ENCODE results near the gene CST7.

DNA sequence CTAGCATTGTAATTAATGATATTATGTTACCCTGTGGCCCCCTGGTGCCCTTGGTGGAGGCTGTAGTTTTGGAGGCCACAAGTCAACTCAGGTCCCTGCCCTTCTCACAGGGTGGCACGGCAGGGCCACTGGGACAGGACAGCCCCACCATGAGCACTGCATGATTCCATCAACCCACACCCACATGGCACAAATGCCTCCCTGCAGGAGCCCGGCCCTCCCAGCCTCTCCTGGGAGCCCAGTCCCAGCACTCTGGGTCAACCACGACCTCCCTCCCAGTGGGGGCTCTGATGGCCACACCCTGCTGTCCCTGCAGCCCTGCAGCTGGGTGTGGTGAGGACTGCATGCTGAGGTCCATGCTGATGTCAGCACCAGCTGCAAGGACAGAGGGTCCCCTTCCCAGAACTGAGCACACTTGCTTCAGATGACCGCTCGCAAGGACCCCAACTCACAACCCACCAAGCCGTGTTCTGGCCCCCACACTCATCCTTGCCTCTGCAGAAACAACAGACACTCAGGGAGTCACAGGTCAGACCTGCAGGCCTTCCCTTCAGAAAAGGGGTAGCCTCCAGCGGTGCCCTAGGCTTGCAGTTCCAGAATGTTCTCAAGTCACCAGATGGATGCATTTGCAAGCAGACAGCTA, 15.7 kb upstream of the CST7 start:
- TF ChIP-seq POLR2A (IDR thresholded peaks at IDR 0.05), result no peak
- TF ChIP-seq, protein P1, sequence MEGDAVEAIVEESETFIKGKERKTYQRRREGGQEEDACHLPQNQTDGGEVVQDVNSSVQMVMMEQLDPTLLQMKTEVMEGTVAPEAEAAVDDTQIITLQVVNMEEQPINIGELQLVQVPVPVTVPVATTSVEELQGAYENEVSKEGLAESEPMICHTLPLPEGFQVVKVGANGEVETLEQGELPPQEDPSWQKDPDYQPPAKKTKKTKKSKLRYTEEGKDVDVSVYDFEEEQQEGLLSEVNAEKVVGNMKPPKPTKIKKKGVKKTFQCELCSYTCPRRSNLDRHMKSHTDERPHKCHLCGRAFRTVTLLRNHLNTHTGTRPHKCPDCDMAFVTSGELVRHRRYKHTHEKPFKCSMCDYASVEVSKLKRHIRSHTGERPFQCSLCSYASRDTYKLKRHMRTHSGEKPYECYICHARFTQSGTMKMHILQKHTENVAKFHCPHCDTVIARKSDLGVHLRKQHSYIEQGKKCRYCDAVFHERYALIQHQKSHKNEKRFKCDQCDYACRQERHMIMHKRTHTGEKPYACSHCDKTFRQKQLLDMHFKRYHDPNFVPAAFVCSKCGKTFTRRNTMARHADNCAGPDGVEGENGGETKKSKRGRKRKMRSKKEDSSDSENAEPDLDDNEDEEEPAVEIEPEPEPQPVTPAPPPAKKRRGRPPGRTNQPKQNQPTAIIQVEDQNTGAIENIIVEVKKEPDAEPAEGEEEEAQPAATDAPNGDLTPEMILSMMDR (IDR thresholded peaks at IDR 0.05), result no peak

All from esophagus squamous epithelium (tissue), 4 donors.